HG02798 (cell line): ENCODE data around the gene GPR55.
A peak's percentile ranks its signal among the peaks of the same experiment; 100 is the strongest.
"Not testable (repeated sequence)": the region's sequence is repeated elsewhere in the genome, so short reads cannot be mapped to it uniquely, and the experiment has no call there.

Experiments used
- ATAC-seq: cut with Tn5 transposase; IDR thresholded peaks from one replicate; pipeline ENCODE4 v1.9.1; 2021; ENCODE audit warnings: mild to moderate bottlenecking; ENCODE audit not compliant: unreplicated experiment, poor library complexity

GPR55 gene

GRCh38 chr2:230936243-230936642, 11.2 kb upstream of the GPR55 start:
- ATAC-seq: not testable (repeated sequence)

GRCh38 chr2:230935130-230935430, 10.0 kb upstream of the GPR55 start:
- no peak for ATAC-seq

GRCh38 chr2:230934231-230935129, 9.4 kb upstream of the GPR55 start:
- ATAC-seq: no peak

- ATAC-seq: no peak
Measured at GRCh38 chr2:230933521-230934180, 8.6 kb upstream of the GPR55 start.

- ATAC-seq: no peak
Measured at GRCh38 chr2:230932556-230933511, 7.8 kb upstream of the GPR55 start.

GRCh38 chr2:230931556-230932231, 6.7 kb upstream of the GPR55 start:
- ATAC-seq: no peak

GRCh38 chr2:230930928-230931555, 6.0 kb upstream of the GPR55 start:
- ATAC-seq: no peak

- no peak for ATAC-seq
Measured at GRCh38 chr2:230930149-230930780, 5.2 kb upstream of the GPR55 start.

GRCh38 chr2:230929381-230930148, 4.5 kb upstream of the GPR55 start:
- no peak for ATAC-seq

- no peak for ATAC-seq
Measured at GRCh38 chr2:230928701-230929380, 3.8 kb upstream of the GPR55 start.

- no peak for ATAC-seq
Measured at GRCh38 chr2:230927711-230928341, 2.8 kb upstream of the GPR55 start.

GRCh38 chr2:230925879-230926765, 1.1 kb upstream of the GPR55 start:
- peak; percentile 32 for ATAC-seq

- peak; percentile 37 for ATAC-seq
Measured at GRCh38 chr2:230925443-230925878, 419 bp upstream of the GPR55 start.

- ATAC-seq: peak; percentile 14
Measured at GRCh38 chr2:230924092-230924469, 961 bp downstream of the GPR55 start.

- no peak for ATAC-seq
Measured at GRCh38 chr2:230922951-230923717, 1.9 kb downstream of the GPR55 start.
